Mesenchymal stem cell (in vitro differentiated cells and primary cell): Measurements from ENCODE around the gene HAGH.

Experiments used
- DNase-seq: peaks from one replicate; pipeline ENCODE4 v3.0.0-alpha.2; 2013
- H2AFZ ChIP-seq: one replicate; pipeline ENCODE4 v1.6.1; 2013; ENCODE audit warnings: low read depth, mild to moderate bottlenecking, control low read depth, inconsistent platforms, low read length, moderate library complexity
- H2AK5ac ChIP-seq: 2 replicates; pipeline ENCODE4 v1.6.1; 2013; ENCODE audit warnings: low read length, moderate library complexity, mild to moderate bottlenecking, inconsistent platforms; ENCODE audit not compliant: severe bottlenecking
- H2BK120ac ChIP-seq: one replicate; pipeline ENCODE4 v1.6.1; 2013; ENCODE audit warnings: low read depth, mild to moderate bottlenecking, inconsistent platforms, low read length, moderate library complexity
- H2BK12ac ChIP-seq, 2 experiments: one replicate each; pipeline ENCODE4 v1.6.1; 2013; ENCODE audit warnings: inconsistent platforms in 2 of 2, low read length in 2 of 2, mild to moderate bottlenecking in 2 of 2, moderate library complexity in 2 of 2, control low read depth in 1 of 2
- H2BK15ac ChIP-seq: one replicate; pipeline ENCODE4 v1.6.1; 2013; ENCODE audit warnings: mild to moderate bottlenecking, low read depth, inconsistent platforms; ENCODE audit not compliant: poor library complexity, severe bottlenecking
- H2BK5ac ChIP-seq: 2 replicates; pipeline ENCODE4 v1.6.1; 2013; ENCODE audit warnings: low read depth, mild to moderate bottlenecking, low read length, control low read depth, inconsistent platforms; ENCODE audit not compliant: poor library complexity, severe bottlenecking
- H3K14ac ChIP-seq, 2 experiments: one replicate each; pipeline ENCODE4 v1.6.1; 2013; ENCODE audit warnings: inconsistent platforms in 2 of 2, low read length in 2 of 2, control low read depth in 1 of 2, mild to moderate bottlenecking in 1 of 2, moderate library complexity in 1 of 2
- H3K18ac ChIP-seq, 2 experiments: one replicate each; pipeline ENCODE4 v1.6.1; 2013; ENCODE audit warnings: inconsistent platforms in 2 of 2, low read length in 2 of 2, control low read depth in 1 of 2, low read depth in 1 of 2, mild to moderate bottlenecking in 1 of 2
- H3K23ac ChIP-seq, 2 experiments: one replicate each; pipeline ENCODE4 v1.6.1; 2013; ENCODE audit warnings: inconsistent platforms in 2 of 2, low read length in 2 of 2, mild to moderate bottlenecking in 2 of 2, moderate library complexity in 2 of 2, control low read depth in 1 of 2
- H3K27ac ChIP-seq: 2 replicates; pipeline ENCODE4 v1.5.1; 2013; ENCODE audit warnings: mild to moderate bottlenecking, moderate library complexity, low read length, control low read depth, inconsistent platforms; ENCODE audit not compliant: poor library complexity, severe bottlenecking
- H3K27me3 ChIP-seq, 2 experiments: 2 replicates each; pipeline versions ENCODE4 v1.6.1 to v1.7.0; 2013; ENCODE audit warnings: low read length in 2 of 2, mild to moderate bottlenecking in 2 of 2, moderate library complexity in 2 of 2, control low read depth in 1 of 2, inconsistent platforms in 1 of 2; ENCODE audit not compliant: control insufficient read depth in 1 of 2, insufficient read depth in 1 of 2
- H3K36me3 ChIP-seq, 2 experiments: 2 replicates each; pipeline versions ENCODE4 v1.6.1 to v1.7.0; 2013; ENCODE audit warnings: low read length in 2 of 2, control low read depth in 1 of 2, inconsistent platforms in 1 of 2, low read depth in 1 of 2, mild to moderate bottlenecking in 1 of 2; ENCODE audit not compliant: insufficient read depth in 2 of 2, control insufficient read depth in 1 of 2
- H3K4ac ChIP-seq, 2 experiments: one replicate each; pipeline ENCODE4 v1.6.1; 2013; ENCODE audit warnings: inconsistent platforms in 2 of 2, low read length in 2 of 2, mild to moderate bottlenecking in 2 of 2, moderate library complexity in 2 of 2, control low read depth in 1 of 2, low read depth in 1 of 2
- H3K4me1 ChIP-seq: 2 replicates; pipeline ENCODE4 v1.6.1; 2013; ENCODE audit warnings: low read depth, low read length, control low read depth; ENCODE audit not compliant: control insufficient read depth, insufficient read depth
- H3K4me2 ChIP-seq: 2 replicates; pipeline ENCODE4 v1.6.1; 2013; ENCODE audit warnings: low read length, mild to moderate bottlenecking, inconsistent platforms; ENCODE audit not compliant: poor library complexity, severe bottlenecking
- H3K4me3 ChIP-seq, 2 experiments: 2 replicates each; pipeline versions ENCODE4 v1.5.1 to v1.7.0; 2013; ENCODE audit warnings: low read length in 2 of 2, mild to moderate bottlenecking in 2 of 2, control low read depth in 1 of 2, low read depth in 1 of 2; ENCODE audit not compliant: insufficient read depth in 1 of 2
- H3K79me1 ChIP-seq: replicated peaks from 2 replicates; pipeline ENCODE4 v1.6.1; 2013; ENCODE audit warnings: mild to moderate bottlenecking, control low read depth, low read length, inconsistent platforms; ENCODE audit not compliant: poor library complexity, severe bottlenecking
- H3K9ac ChIP-seq: 2 replicates; pipeline ENCODE4 v1.7.0; 2013; ENCODE audit warnings: mild to moderate bottlenecking, low read length, moderate library complexity
- H3K9me3 ChIP-seq: 2 replicates; pipeline ENCODE4 v1.7.0; 2013; ENCODE audit warnings: mild to moderate bottlenecking, low read length; ENCODE audit not compliant: control insufficient read depth
- H4K8ac ChIP-seq: one replicate; pipeline ENCODE4 v1.6.1; 2013; ENCODE audit warnings: inconsistent platforms, mild to moderate bottlenecking, low read length, moderate library complexity
- H4K91ac ChIP-seq: one replicate; pipeline ENCODE4 v1.6.1; 2013; ENCODE audit warnings: mild to moderate bottlenecking, low read length, inconsistent platforms
- WGBS: methylation state at CpG from one replicate; pipeline ENCODE4 v1.1.7; 2013; ENCODE audit warnings: mixed read lengths; 5-methylcytosine and 5-hydroxymethylcytosine counted together

The HAGH gene

DNA sequence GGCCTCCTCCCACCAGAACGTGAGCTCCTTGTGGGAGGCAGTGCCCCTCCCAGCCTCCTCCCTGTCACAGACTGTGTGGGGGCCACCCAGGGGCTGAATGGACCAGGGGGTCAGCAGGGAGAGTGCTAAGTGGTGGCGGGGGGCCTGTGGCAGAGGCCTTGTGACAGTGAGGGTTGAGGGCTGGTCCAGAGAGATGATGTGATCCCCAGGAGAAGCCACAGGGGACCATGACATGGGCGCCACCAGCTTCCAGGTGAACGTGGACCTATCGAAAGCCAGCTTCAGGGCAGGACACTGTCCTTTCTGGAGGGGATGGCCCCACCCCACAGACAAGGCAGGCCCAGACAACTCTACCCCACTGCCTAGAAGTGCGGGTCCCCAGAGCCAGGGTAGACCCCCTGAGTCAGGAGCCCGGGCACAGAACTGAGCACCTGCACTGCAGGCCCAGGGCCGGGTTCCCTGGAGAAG, 47.4 kb downstream of the HAGH start:
- no peak overlapping the region for H2BK5ac ChIP-seq
- DNase-seq, result no peak
- 91% methylated on average over 8 of the region's 8 CpGs for WGBS
- no peak overlapping the region for H2AK5ac ChIP-seq
- H3K18ac ChIP-seq, result no peak overlapping the region
- H3K4me2 ChIP-seq, result no peak overlapping the region
- no peak overlapping the region for H2BK12ac ChIP-seq
- H3K14ac ChIP-seq, result no peak overlapping the region
- H4K8ac ChIP-seq, result no peak overlapping the region
- no peak overlapping the region for H3K9ac ChIP-seq
- H3K4ac ChIP-seq, result no peak overlapping the region
- H3K27me3 ChIP-seq, result no peaks in the 10 kb centered on the region
- H4K91ac ChIP-seq, result no peak overlapping the region
- no peak overlapping the region for H2BK15ac ChIP-seq
- H3K4me1 ChIP-seq, result peaks cover 54% of the 10 kb centered on the region
- peaks cover 50 to 67% of the 10 kb centered on the region in 2 experiments for H3K36me3 ChIP-seq
- no peak overlapping the region for H2AFZ ChIP-seq
- peaks cover 43% of the 10 kb centered on the region for H3K79me1 ChIP-seq
- no peaks in the 10 kb centered on the region for H3K9me3 ChIP-seq
- H3K4me3 ChIP-seq, result no peak overlapping the region
- H2BK120ac ChIP-seq, result no peak overlapping the region
- H3K27ac ChIP-seq, result no peak overlapping the region
- H3K23ac ChIP-seq, result no peak overlapping the region

DNA sequence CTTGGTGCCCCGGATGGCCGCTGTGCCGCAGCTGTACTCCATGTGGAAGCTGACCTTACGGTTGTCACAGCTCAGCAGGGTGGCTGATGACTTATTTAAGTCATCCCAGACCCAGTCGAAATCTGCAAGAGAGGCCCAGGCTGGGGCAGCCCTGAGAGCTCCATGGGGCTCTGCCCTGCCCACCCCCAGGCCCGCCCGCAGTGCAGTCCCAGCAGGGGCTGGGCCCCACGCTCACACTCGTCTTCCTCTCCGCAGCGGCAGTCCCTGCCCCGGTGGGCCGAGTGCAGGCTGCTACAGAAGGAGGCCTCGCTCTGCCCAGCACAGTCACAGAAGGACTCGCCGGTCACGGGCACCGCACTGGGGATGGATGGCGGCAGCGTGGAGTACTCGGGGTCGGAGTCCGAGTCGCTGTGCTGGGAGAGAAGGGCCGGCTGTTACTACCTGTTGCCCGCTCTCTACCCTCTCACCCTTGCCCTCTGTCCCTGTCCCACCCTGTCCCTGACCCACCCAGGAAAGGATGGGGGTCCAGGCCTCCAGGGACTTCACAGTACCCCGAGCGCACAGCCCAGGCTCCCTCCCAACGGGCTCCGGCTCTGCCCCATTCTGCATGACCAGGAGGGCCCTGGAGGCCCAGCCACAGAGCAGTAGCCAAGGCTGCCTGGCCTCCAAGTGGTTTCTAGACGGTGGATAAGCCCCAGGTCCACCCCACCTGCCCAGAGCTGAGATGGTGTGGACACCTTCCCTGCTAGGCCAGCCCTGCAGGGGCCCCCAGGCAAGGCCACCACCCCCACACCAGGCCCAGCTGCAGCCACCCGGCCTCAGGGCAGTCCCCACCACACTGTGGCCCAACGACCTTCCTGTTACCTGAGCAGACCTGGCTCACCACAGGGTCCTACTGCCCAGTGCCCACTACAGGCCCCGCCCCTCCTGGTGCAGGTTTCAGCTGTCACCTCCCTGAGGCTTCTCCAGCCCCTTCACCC, 48.1 kb downstream of the HAGH start:
- no peak overlapping the region for H3K9ac ChIP-seq
- no peak overlapping the region for H2BK12ac ChIP-seq
- DNase-seq, result no peak
- peak overlapping the region; percentile 19 for H3K27ac ChIP-seq
- no peak overlapping the region for H3K14ac ChIP-seq
- no peak overlapping the region for H2AK5ac ChIP-seq
- H3K18ac ChIP-seq, result no peak overlapping the region
- H3K27me3 ChIP-seq, result no peaks in the 10 kb centered on the region
- H3K23ac ChIP-seq, result no peak overlapping the region
- no peak overlapping the region for H3K4me3 ChIP-seq
- H3K36me3 ChIP-seq, result peaks cover 50 to 67% of the 10 kb centered on the region in 2 experiments
- H3K4me1 ChIP-seq, result peaks cover 58% of the 10 kb centered on the region
- H2BK120ac ChIP-seq, result no peak overlapping the region
- 89% methylated on average over 30 of the region's 34 CpGs for WGBS
- H3K4me2 ChIP-seq, result peak overlapping the region; percentile 23
- H4K91ac ChIP-seq, result no peak overlapping the region
- peaks cover 39% of the 10 kb centered on the region for H3K79me1 ChIP-seq
- no peak overlapping the region for H2AFZ ChIP-seq
- no peak overlapping the region for H4K8ac ChIP-seq
- H2BK5ac ChIP-seq, result no peak overlapping the region
- no peak overlapping the region for H2BK15ac ChIP-seq
- H3K9me3 ChIP-seq, result no peaks in the 10 kb centered on the region
- no peak overlapping the region for H3K4ac ChIP-seq

DNA sequence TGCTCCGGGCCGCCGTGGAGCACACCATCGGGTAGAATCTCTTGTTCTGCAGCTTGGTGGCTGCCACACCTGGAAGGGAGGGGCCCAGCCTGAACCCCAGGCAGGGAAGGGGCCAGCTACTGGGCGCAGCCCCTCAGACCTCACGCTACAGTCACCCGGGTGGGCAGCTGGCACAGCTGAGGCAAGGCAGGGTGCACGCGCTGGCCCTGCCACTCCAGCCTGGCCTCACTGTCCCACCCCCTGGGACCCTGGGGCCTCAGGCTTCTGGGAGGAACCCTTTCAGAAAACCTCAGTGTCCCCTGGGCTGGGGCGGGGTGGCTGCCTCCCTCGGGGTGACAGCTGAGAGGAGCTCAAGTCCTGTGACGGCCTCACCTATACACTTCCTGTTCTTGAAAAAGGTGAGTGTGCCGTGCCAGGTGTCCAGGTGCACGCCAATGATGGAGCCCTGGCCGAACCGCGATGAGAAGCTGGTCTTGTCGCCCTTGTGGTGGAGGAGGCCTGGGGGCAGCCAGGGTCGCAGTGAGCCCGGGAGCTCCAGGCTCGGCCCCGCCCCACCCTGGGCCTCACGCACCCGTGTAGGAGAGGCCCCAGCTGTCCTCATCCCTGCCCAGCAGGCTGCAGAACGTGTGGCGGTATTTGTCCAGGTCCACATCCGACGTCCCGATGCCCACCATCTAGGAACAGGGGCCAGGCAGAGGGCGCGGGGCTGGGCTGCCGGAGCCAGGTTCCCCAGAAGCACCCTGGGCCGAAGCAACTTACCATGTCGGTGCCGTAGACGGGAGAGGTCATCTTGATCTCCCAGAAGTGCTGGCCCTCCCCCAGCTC, 49.0 kb downstream of the HAGH start:
- Histone ChIP-seq H3K4me3 (no peak overlapping the region), H3K79me1 (peaks cover 39% of the 10 kb centered on the region), H2BK12ac (no peak overlapping the region), H4K8ac (no peak overlapping the region), H3K27ac (no peak overlapping the region), H3K4me2 (peak overlapping the region; percentile 19), H2BK120ac (no peak overlapping the region), H2AFZ (no peak overlapping the region), H2AK5ac (no peak overlapping the region), H3K23ac (no peak overlapping the region), H2BK5ac (no peak overlapping the region), H4K91ac (no peak overlapping the region), H3K4me1 (peaks cover 58% of the 10 kb centered on the region), H3K18ac (no peak overlapping the region), H3K4ac (no peak overlapping the region), H3K9me3 (no peaks in the 10 kb centered on the region), H3K9ac (no peak overlapping the region), H3K36me3 (peaks cover 50 to 67% of the 10 kb centered on the region in 2 experiments), H3K27me3 (no peaks in the 10 kb centered on the region), H2BK15ac (no peak overlapping the region), H3K14ac (no peak overlapping the region)
- 92% methylated on average over 36 of the region's 36 CpGs for WGBS
- DNase-seq, result no peak

DNA sequence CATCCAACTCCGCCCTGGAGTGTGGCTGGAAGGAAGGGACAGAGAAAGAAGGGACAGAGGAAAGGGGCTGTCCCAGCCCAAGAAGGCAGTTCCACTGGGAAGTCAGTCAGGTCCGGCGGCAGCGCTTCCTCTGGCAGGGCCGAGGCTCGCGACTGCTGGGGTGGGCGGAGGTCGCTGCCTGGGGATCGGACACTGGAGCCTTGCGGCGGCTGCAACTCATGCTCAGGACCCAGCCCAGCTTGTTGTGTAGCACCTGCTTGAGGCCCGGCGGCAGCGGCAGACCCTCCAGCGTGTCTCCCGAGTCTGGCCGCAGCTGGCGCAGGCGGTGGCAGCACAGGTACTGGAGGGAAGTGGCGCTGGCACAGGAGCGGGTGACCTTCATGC, 49.6 kb downstream of the HAGH start:
- no peak overlapping the region for H3K23ac ChIP-seq
- H3K14ac ChIP-seq, result no peak overlapping the region
- H2BK120ac ChIP-seq, result no peak overlapping the region
- no peak overlapping the region for H2BK12ac ChIP-seq
- H3K4ac ChIP-seq, result no peak overlapping the region
- no peak overlapping the region for H3K27ac ChIP-seq
- no peak overlapping the region for H3K4me2 ChIP-seq
- no peak overlapping the region for H4K91ac ChIP-seq
- H2AK5ac ChIP-seq, result no peak overlapping the region
- no peaks in the 10 kb centered on the region for H3K27me3 ChIP-seq
- 96% methylated on average over 22 of the region's 22 CpGs for WGBS
- H3K9ac ChIP-seq, result no peak overlapping the region
- no peak overlapping the region for H2BK15ac ChIP-seq
- H3K4me3 ChIP-seq, result no peak overlapping the region
- DNase-seq, result no peak
- peaks cover 39% of the 10 kb centered on the region for H3K79me1 ChIP-seq
- H4K8ac ChIP-seq, result no peak overlapping the region
- peaks cover 62% of the 10 kb centered on the region for H3K4me1 ChIP-seq
- no peak overlapping the region for H2AFZ ChIP-seq
- no peak overlapping the region for H3K18ac ChIP-seq
- peaks cover 52 to 67% of the 10 kb centered on the region in 2 experiments for H3K36me3 ChIP-seq
- no peak overlapping the region for H2BK5ac ChIP-seq
- H3K9me3 ChIP-seq, result no peaks in the 10 kb centered on the region
